ENCODE data around the gene LEMD1.

The LEMD1 gene

GRCh38 chr1:205445646-205445935 lies 23.7 kb upstream of the LEMD1 start:
- Histone ChIP-seq H3K4me3 (replicated peaks; ENCODE audit: low read depth, low read length) (no peak overlapping the region), H3K36me3 (ENCODE audit: control insufficient read depth, insufficient read depth, low read length) (no peaks in the 10 kb centered on the region), H3K27me3 (replicated peaks; ENCODE audit: control insufficient read depth, insufficient read depth, low read length) (no peaks in the 10 kb centered on the region)
- TF ChIP-seq CTCF (IDR thresholded peaks at IDR 0.05; ENCODE audit: insufficient read depth, low read length, poor library complexity, severe bottlenecking): no peak
- no peak for DNase-seq (ENCODE audit: extremely low read depth, insufficient read length)

- TF ChIP-seq CTCF (IDR thresholded peaks at IDR 0.05; ENCODE audit: insufficient read depth, low read length, poor library complexity, severe bottlenecking): no peak
- H3K36me3 ChIP-seq (ENCODE audit: control insufficient read depth, insufficient read depth, low read length): no peaks in the 10 kb centered on the region
- DNase-seq (ENCODE audit: extremely low read depth, insufficient read length): no peak
These were observed 23.2 kb upstream of the LEMD1 start for GRCh38 chr1:205444931-205445645.

GRCh38 chr1:205444300-205444930 lies 22.6 kb upstream of the LEMD1 start:
- no peak for DNase-seq (ENCODE audit: extremely low read depth, insufficient read length)
- Histone ChIP-seq H3K4me3 (replicated peaks; ENCODE audit: low read depth, low read length) (no peak overlapping the region), H3K27me3 (replicated peaks; ENCODE audit: control insufficient read depth, insufficient read depth, low read length) (no peaks in the 10 kb centered on the region), H3K36me3 (ENCODE audit: control insufficient read depth, insufficient read depth, low read length) (no peaks in the 10 kb centered on the region)
- TF ChIP-seq CTCF (IDR thresholded peaks at IDR 0.05; ENCODE audit: insufficient read depth, low read length, poor library complexity, severe bottlenecking): no peak

More at GRCh38 chr1:205444931-205445645, 23.2 kb upstream of the LEMD1 start:
- no peaks in the 10 kb centered on the region for H3K27me3 ChIP-seq (replicated peaks; ENCODE audit: control insufficient read depth, insufficient read depth, low read length)
- H3K4me3 ChIP-seq (replicated peaks; ENCODE audit: low read depth, low read length): no peak overlapping the region

- H3K4me3 ChIP-seq (replicated peaks; ENCODE audit: low read depth, low read length): no peak overlapping the region
- no peak for TF ChIP-seq CTCF (IDR thresholded peaks at IDR 0.05; ENCODE audit: insufficient read depth, low read length, poor library complexity, severe bottlenecking)
- H3K27me3 ChIP-seq (replicated peaks; ENCODE audit: control insufficient read depth, insufficient read depth, low read length): no peaks in the 10 kb centered on the region
- H3K36me3 ChIP-seq (ENCODE audit: control insufficient read depth, insufficient read depth, low read length): no peaks in the 10 kb centered on the region
- no peak for DNase-seq (ENCODE audit: extremely low read depth, insufficient read length)
These were observed 21.9 kb upstream of the LEMD1 start for GRCh38 chr1:205443585-205444299.

- Histone ChIP-seq H3K27me3 (replicated peaks; ENCODE audit: control insufficient read depth, insufficient read depth, low read length) (no peaks in the 10 kb centered on the region), H3K36me3 (ENCODE audit: control insufficient read depth, insufficient read depth, low read length) (no peaks in the 10 kb centered on the region), H3K4me3 (replicated peaks; ENCODE audit: low read depth, low read length) (no peak overlapping the region)
- DNase-seq (ENCODE audit: extremely low read depth, insufficient read length): no peak
- TF ChIP-seq CTCF (IDR thresholded peaks at IDR 0.05; ENCODE audit: insufficient read depth, low read length, poor library complexity, severe bottlenecking): no peak
These were observed 20.3 kb upstream of the LEMD1 start for GRCh38 chr1:205442051-205442725.
